Peyer's patch (tissue), 4 donors: ENCODE data around the gene ILKAP. TPM values are rescaled to one million over a fixed set of nuclear protein-coding genes. Genes with fewer than 3 reads are reported as not detected.

ENCODE experiments used
- DNase-seq, 3 donors: peaks; one replicate each; pipeline ENCODE4 v3.0.0-alpha.2; 2017 to 2019
- H3K27ac ChIP-seq, 4 donors: fragments of 200-600 bp; sonication (generic); one replicate each; pipeline ENCODE4 v1.5.1; 2016 to 2019
- H3K27me3 ChIP-seq, 2 donors: fragments of 200-600 bp; sonication (generic); one replicate each; pipeline ENCODE4 v1.5.1; 2019
- H3K36me3 ChIP-seq, 3 donors: fragments of 200-600 bp; sonication (generic); one replicate each; pipeline ENCODE4 v1.5.1; 2016 to 2019
- H3K4me1 ChIP-seq, 4 donors: fragments of 200-600 bp; sonication (generic); one replicate each; pipeline ENCODE4 v1.5.1; 2016 to 2019
- H3K4me3 ChIP-seq, 4 donors: fragments of 200-600 bp; sonication (generic); 1 replicate in 3 of 4; 2 replicates in 1 of 4; pipeline ENCODE4 v1.5.1; 2016 to 2019; ENCODE audit warnings: mild to moderate bottlenecking in 1 of 4
- H3K9me3 ChIP-seq, 4 donors: fragments of 200-600 bp; sonication (generic); one replicate each; pipeline ENCODE4 v1.5.1; 2016 to 2019; ENCODE audit warnings: mild to moderate bottlenecking in 1 of 4
- CTCF ChIP-seq, 6 experiments: fragments of 450-650 bp in 4 of 6; fragments of 200-600 bp in 2 of 6; sonication (generic) in 1 of 6; IDR thresholded peaks; one replicate each; pipeline ENCODE4 v1.5.1; 2017 to 2019; ENCODE audit warnings: antibody characterized with exemption in 6 of 6, mild to moderate bottlenecking in 3 of 6, moderate library complexity in 1 of 6
- POLR2A ChIP-seq, 2 donors: fragments of 450-650 bp; IDR thresholded peaks; one replicate each; pipeline ENCODE4 v1.5.1; 2017; ENCODE audit warnings: antibody characterized with exemption in 2 of 2, mild to moderate bottlenecking in 2 of 2, moderate library complexity in 2 of 2
- total RNA-seq, 4 donors: library from RNA; depleted of rRNA; stranded (reverse); fragments of >200 nt; gene quantifications; one replicate each; pipeline ENCODE4 v1.1.0, GENCODE V29; 2016

The ILKAP gene
- total RNA-seq, 4 donors from 2014 or later = 35.7 to 52.4 (median 43.8) TPM

GRCh38 chr2:238224356-238225035 lies 21.0 kb upstream of the ILKAP start:
- no peaks in the 10 kb centered on the region for H3K27me3 ChIP-seq
- H3K36me3 ChIP-seq = no peaks in the 10 kb centered on the region
- no peaks in the 10 kb centered on the region for H3K9me3 ChIP-seq
- DNase-seq = no peak
- TF ChIP-seq POLR2A (IDR thresholded peaks at IDR 0.05) (no peak), CTCF (IDR thresholded peaks at IDR 0.05) (no peak)
- H3K27ac ChIP-seq = no peak overlapping the region
- H3K4me1 ChIP-seq = no peaks in the 10 kb centered on the region
- no peak overlapping the region for H3K4me3 ChIP-seq

- Histone ChIP-seq H3K27me3 (no peaks in the 10 kb centered on the region), H3K9me3 (no peaks in the 10 kb centered on the region), H3K4me1 (no peaks in the 10 kb centered on the region), H3K36me3 (no peaks in the 10 kb centered on the region), H3K4me3 (no peak overlapping the region), H3K27ac (no peak overlapping the region)
- no peak for DNase-seq
- TF ChIP-seq POLR2A (IDR thresholded peaks at IDR 0.05) = no peak
- no peak for TF ChIP-seq CTCF (IDR thresholded peaks at IDR 0.05)
These were observed 17.5 kb upstream of the ILKAP start for GRCh38 chr2:238220892-238221521.

DNA sequence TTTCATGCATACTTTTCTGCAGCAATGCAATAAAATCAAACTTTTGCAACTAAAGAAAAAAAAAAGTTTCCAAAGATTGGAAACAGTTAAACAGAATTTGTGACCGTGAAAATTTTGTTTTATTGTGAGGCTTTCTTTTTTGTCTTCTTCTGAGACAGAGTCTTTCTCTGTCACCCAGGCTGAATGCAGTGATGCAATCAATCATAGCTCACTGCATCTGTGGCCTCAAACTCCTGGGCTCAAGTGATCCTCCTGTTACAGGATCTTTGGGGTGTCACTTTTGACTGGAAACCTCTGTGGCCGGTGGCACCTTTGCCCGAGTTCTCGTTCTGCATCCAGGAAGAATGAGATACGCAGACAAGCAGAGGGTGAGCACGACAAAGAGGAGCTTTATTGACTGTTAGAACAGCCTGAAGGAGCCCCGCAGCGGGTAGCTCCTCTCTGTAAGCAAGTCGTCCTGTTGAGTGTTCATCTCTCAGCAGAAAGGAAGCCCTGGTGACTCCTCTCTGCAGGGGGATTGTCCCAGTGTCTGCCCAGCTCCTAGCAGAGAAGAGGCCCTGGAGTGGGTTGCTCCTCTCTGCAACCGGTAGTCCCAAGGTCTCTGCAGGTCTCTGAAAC lies 16.9 kb upstream of the ILKAP start:
- Histone ChIP-seq H3K4me1 (no peaks in the 10 kb centered on the region), H3K27ac (no peak overlapping the region), H3K36me3 (no peaks in the 10 kb centered on the region), H3K27me3 (no peaks in the 10 kb centered on the region), H3K4me3 (no peak overlapping the region), H3K9me3 (no peaks in the 10 kb centered on the region)
- no peak for TF ChIP-seq POLR2A (IDR thresholded peaks at IDR 0.05)
- TF ChIP-seq CTCF (IDR thresholded peaks at IDR 0.05) = no peak
- no peak for DNase-seq

- TF ChIP-seq CTCF (IDR thresholded peaks at IDR 0.05) (no peak), POLR2A (IDR thresholded peaks at IDR 0.05) (no peak)
- DNase-seq = no peak
- no peak overlapping the region for H3K27ac ChIP-seq
- no peaks in the 10 kb centered on the region for H3K27me3 ChIP-seq
- no peaks in the 10 kb centered on the region for H3K36me3 ChIP-seq
- H3K9me3 ChIP-seq = no peaks in the 10 kb centered on the region
- H3K4me3 ChIP-seq = no peak overlapping the region
- no peaks in the 10 kb centered on the region for H3K4me1 ChIP-seq
These were observed 13.2 kb upstream of the ILKAP start for GRCh38 chr2:238216651-238217184.

GRCh38 chr2:238207006-238207405 lies 3.5 kb upstream of the ILKAP start:
- Histone ChIP-seq H3K27me3 (no peaks in the 10 kb centered on the region), H3K4me3 (no peak overlapping the region), H3K36me3 (no peaks in the 10 kb centered on the region), H3K27ac (no peak overlapping the region), H3K4me1 (peaks cover 0 to 9% (median under 1%) of the 10 kb centered on the region in 4 donors), H3K9me3 (no peaks in the 10 kb centered on the region)
- no peak for DNase-seq
- TF ChIP-seq CTCF (IDR thresholded peaks at IDR 0.05) = no peak
